ENCODE measurements around the gene TRAF2.

TRAF2 gene

DNA sequence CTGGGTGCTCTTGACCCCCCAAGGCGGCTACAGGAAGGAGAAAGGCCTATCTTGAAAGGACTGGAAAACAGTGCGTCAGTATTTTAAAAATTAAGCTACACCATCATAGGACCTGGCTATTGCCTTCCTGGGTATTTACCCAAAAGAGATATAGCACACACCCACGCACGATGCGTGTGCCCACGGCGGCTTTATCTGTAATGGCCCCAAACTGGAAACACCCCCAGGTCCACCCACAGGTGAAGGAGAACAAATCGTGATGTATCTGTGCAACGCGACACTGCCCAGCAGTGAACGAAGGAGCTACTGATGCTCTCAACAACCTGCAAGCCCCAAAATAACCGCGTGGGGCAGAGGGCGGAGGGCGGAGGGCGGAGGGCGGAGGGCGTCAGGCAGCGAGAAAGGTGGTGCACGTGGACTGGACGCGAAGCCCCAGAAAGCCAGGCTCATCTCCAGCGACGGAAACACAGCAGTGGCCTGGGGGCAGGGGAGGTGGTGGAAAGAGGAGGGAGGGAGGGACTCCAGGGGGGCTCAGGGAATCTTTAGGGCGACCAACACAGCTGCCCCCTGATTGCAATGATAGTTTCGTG lies 78.6 kb downstream of the TRAF2 start:
- POLR2A ChIA-PET, result no interaction called here
- no peak for TF ChIP-seq CTCF (IDR thresholded peaks at IDR 0.05; ENCODE audit: insufficient read depth, low read length, missing control alignments)
- CTCF ChIA-PET, result interaction anchor here (1.1 to 3.7 kb wide), 4 partner anchors 17 to 71 kb away, joined by 3 to 16 read pairs (median 6); partner anchors contain the start of gene C8G

DNA sequence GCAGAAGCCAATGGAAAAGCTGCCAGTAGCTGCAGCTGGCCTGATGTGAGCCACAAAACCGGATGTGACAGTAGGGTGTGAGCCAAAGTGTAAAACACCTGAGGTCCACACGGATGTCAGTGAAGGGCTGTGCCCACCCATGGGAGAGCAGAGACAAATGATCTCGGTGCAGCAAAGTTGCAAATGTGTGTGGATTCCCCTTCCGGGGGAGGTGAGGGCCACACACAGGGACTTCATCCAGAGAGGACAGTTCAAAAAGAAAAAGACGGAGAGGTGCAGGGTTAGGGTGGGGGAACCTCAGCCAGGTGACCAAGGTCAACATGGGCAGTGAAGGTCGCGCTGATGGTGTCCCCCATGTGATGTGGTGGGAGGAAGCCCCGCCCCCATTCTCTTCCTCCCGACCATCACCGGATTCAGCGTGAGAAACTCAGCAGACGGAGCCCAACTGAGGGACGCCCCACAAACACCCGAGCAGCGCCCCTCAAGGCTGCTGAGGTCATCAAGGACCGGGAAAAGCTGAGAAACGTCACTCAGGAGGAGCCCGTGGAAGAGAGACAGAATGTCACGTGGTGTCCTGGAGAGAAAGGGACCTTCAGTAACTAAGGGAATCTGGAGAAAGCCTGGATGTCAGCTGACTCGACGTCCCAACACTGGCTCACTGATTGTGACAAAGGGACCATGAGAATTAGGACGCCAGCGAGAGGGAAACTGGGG lies 79.6 kb downstream of the TRAF2 start:
- no peak for TF ChIP-seq CTCF (IDR thresholded peaks at IDR 0.05; ENCODE audit: insufficient read depth, low read length, missing control alignments)
- no peak for DNase-seq (ENCODE audit: low read depth, low spot score)
- no peak overlapping the region for H3K4me3 ChIP-seq (ENCODE audit: low read depth, low read length)
- CTCF ChIA-PET, result interaction anchor here (0.9 to 1.9 kb wide), 4 partner anchors 9 to 63 kb away, joined by 3 to 9 read pairs (median 6); partner anchors contain the start of gene C8G
- POLR2A ChIA-PET, result interaction anchor here (0.6 kb wide), 1 partner anchor 244 kb away, joined by 4 read pairs; no protein-coding TSS in a partner anchor

More for the DNA sequence above, 78.6 kb downstream of the TRAF2 start:
- H3K4me3 ChIP-seq (ENCODE audit: low read depth, low read length), result no peak overlapping the region
- no peak for DNase-seq (ENCODE audit: low read depth, low spot score)

- DNase-seq (ENCODE audit: low read depth, low spot score), result no peak
- CTCF ChIA-PET, result interaction anchor here (1.0 kb wide), 1 partner anchor 95 kb away, joined by 3 read pairs; no protein-coding TSS in a partner anchor
Measured at GRCh38 chr9:136968333-136969127, 82.2 kb downstream of the TRAF2 start.

DNA sequence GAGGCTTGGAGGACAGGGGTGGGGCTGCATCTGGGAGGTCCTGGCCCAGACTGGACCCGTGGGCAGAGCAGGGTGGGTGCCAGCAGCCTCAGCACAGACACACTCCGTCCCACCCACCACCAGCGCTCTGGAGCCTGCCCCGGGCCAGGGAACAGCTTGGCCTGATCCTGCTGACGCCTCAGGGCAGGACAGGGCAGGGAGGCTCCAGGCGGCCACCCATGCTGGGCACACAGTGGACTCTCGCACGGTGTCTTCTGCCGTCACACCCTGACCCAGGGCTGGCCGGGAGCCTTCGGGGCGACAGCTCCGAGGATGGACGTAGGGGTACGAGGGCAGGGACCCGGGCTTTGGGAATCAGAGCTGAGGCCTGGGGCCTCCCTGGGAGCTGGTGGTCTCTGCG lies 82.8 kb downstream of the TRAF2 start:
- TF ChIP-seq CTCF (IDR thresholded peaks at IDR 0.05; ENCODE audit: insufficient read depth, low read length, missing control alignments), result no peak
- no peak overlapping the region for H3K4me3 ChIP-seq (ENCODE audit: low read depth, low read length)
- CTCF ChIA-PET, result no interaction called here
- POLR2A ChIA-PET, result no interaction called here
- DNase-seq (ENCODE audit: low read depth, low spot score), result no peak

More at GRCh38 chr9:136968333-136969127, 82.2 kb downstream of the TRAF2 start:
- no peak overlapping the region for H3K4me3 ChIP-seq (ENCODE audit: low read depth, low read length)
- POLR2A ChIA-PET, result no interaction called here
- no peak for TF ChIP-seq CTCF (IDR thresholded peaks at IDR 0.05; ENCODE audit: insufficient read depth, low read length, missing control alignments)

- no peak overlapping the region for H3K4me3 ChIP-seq (ENCODE audit: low read depth, low read length)
- no peak for DNase-seq (ENCODE audit: low read depth, low spot score)
- ChIA-PET CTCF (no interaction called here), POLR2A (no interaction called here)
- TF ChIP-seq CTCF (IDR thresholded peaks at IDR 0.05; ENCODE audit: insufficient read depth, low read length, missing control alignments), result no peak
Measured at GRCh38 chr9:136969774-136970173, 83.5 kb downstream of the TRAF2 start.

DNA sequence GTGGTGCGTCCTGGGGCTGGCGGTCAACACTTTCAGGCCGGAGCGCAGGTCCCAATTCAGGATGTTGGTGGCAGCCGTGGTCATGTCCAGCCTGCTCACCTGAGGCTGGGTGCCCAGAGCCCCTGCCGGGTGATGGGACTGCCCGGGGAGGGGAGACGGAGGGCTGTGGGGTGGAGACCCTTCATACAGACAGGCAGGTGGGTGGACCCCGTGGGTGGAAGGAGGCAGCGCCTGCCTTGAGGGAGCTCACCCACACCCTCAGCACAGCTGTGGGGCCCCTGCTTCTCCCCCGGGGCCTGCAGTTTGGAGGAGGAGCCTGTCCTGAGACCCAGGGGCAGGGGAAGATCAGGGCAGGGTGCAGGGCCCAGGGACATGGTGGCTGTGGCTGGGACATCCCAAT lies 84.0 kb downstream of the TRAF2 start:
- no peak for DNase-seq (ENCODE audit: low read depth, low spot score)
- POLR2A ChIA-PET, result no interaction called here
- CTCF ChIA-PET, result no interaction called here

More for the DNA sequence above, 84.0 kb downstream of the TRAF2 start:
- no peak for TF ChIP-seq CTCF (IDR thresholded peaks at IDR 0.05; ENCODE audit: insufficient read depth, low read length, missing control alignments)
- no peak overlapping the region for H3K4me3 ChIP-seq (ENCODE audit: low read depth, low read length)

Measured in AG04449 (cell line).